A673 (cell line): Measurements from ENCODE around the gene PHF14. TPM values are rescaled to one million over a fixed set of nuclear protein-coding genes. Genes with fewer than 3 reads are reported as not detected.

ENCODE experiments used
- BruUV-seq: library from RNA; stranded (reverse); fragments of 400-500 nt; replicated peaks from 2 replicates; lab custom pipeline; 2021; lab: Mats Ljungman, UMichigan
- CTCF ChIA-PET: fragments of 300-600 bp; sonication (Branson Sonifier 250); formaldehyde crosslinking; loops from one replicate; lab custom pipeline; 2022; ENCODE audit warnings: antibody characterized with exemption; lab: Charles Lee
- POLR2A ChIA-PET: fragments of 300-600 bp; sonication (Branson Sonifier 250); formaldehyde crosslinking; loops from one replicate; lab custom pipeline; 2022; ENCODE audit warnings: antibody characterized with exemption; ENCODE audit not compliant: low non-redundant PET; lab: Charles Lee
- DNase-seq: peaks from one replicate; pipeline ENCODE4 v3.0.0-alpha.2; 2015; ENCODE audit warnings: low spot score
- H3K27ac ChIP-seq: fragments of 200-600 bp; sonication (generic); 2 replicates; pipeline ENCODE4 v1.5.1; 2016; ENCODE audit warnings: mixed run types, low read depth, mild to moderate bottlenecking, mixed read lengths, antibody characterized with exemption, low read length; ENCODE audit not compliant: poor library complexity, severe bottlenecking
- H3K27me3 ChIP-seq: fragments of 200-600 bp; sonication (generic); replicated peaks from 2 replicates; pipeline ENCODE4 v1.6.1; 2017; ENCODE audit warnings: mixed run types, low read depth, mild to moderate bottlenecking, mixed read lengths, antibody characterized with exemption, low read length; ENCODE audit not compliant: insufficient read depth, poor library complexity
- H3K36me3 ChIP-seq: fragments of 200-600 bp; sonication (generic); 2 replicates; pipeline ENCODE4 v1.6.1; 2016; ENCODE audit warnings: mixed run types, mild to moderate bottlenecking, mixed read lengths, antibody characterized with exemption, low read length; ENCODE audit not compliant: insufficient read depth, poor library complexity, severe bottlenecking
- H3K4me1 ChIP-seq: fragments of 200-600 bp; sonication (generic); 2 replicates; pipeline ENCODE4 v1.6.1; 2017; ENCODE audit warnings: mixed run types, mild to moderate bottlenecking, mixed read lengths, antibody characterized with exemption, low read length; ENCODE audit not compliant: insufficient read depth, poor library complexity, severe bottlenecking
- H3K4me3 ChIP-seq: fragments of 200-600 bp; sonication (generic); 2 replicates; pipeline ENCODE4 v1.5.1; 2016; ENCODE audit warnings: low read depth, mixed run types, mild to moderate bottlenecking, mixed read lengths, low read length; ENCODE audit not compliant: poor library complexity, severe bottlenecking
- H3K9me3 ChIP-seq: fragments of 200-600 bp; sonication (generic); 2 replicates; pipeline ENCODE4 v1.6.1; 2016; ENCODE audit warnings: mixed run types, low read depth, mild to moderate bottlenecking, mixed read lengths, antibody characterized with exemption, low read length; ENCODE audit not compliant: poor library complexity, severe bottlenecking
- CTCF ChIP-seq: fragments of 300-800, 200-600 bp; sonication (generic); conservative IDR thresholded peaks from 2 replicates; pipeline ENCODE4 v1.5.1; 2017; ENCODE audit warnings: low read depth, mild to moderate bottlenecking, antibody characterized with exemption, low read length, moderate library complexity, mixed read lengths
- EZH2 ChIP-seq: fragments of 200-600 bp; sonication (generic); IDR thresholded peaks from 2 replicates; pipeline ENCODE4 v1.6.1; 2017; ENCODE audit warnings: borderline replicate concordance, low read depth, mild to moderate bottlenecking, mixed read lengths, antibody characterized with exemption, low read length; ENCODE audit not compliant: poor library complexity, severe bottlenecking
- intact Hi-C: fragments of 100-400 bp; cut with micrococcal nuclease; formaldehyde crosslinking; loops from one replicate; pipeline ENCODE4 v1.10.0; 2022; ENCODE audit not compliant: unreplicated experiment
- total RNA-seq: library from RNA; stranded (reverse); gene quantifications from 2 replicates; pipeline ENCODE4 v1.2.3, GENCODE V29; 2021

PHF14 gene
- total RNA-seq, 1 experiment from 2014 or later: 79.5 TPM

GRCh38 chr7:11191081-11191480 is 217.4 kb downstream of the PHF14 start:
- TF ChIP-seq CTCF (no peak), EZH2 (no peak)
- peaks cover 4% of the 10 kb centered on the region for H3K4me1 ChIP-seq
- ChIA-PET CTCF (no interaction called here), POLR2A (no interaction called here)
- H3K9me3 ChIP-seq: no peaks in the 10 kb centered on the region
- DNase-seq: no peak
- no peak overlapping the region for H3K27ac ChIP-seq
- intact Hi-C loops: no loop called here
- H3K27me3 ChIP-seq: no peaks in the 10 kb centered on the region
- no peak overlapping the region for H3K4me3 ChIP-seq
- no TSS peak for BruUV-seq
- no peaks in the 10 kb centered on the region for H3K36me3 ChIP-seq

DNA sequence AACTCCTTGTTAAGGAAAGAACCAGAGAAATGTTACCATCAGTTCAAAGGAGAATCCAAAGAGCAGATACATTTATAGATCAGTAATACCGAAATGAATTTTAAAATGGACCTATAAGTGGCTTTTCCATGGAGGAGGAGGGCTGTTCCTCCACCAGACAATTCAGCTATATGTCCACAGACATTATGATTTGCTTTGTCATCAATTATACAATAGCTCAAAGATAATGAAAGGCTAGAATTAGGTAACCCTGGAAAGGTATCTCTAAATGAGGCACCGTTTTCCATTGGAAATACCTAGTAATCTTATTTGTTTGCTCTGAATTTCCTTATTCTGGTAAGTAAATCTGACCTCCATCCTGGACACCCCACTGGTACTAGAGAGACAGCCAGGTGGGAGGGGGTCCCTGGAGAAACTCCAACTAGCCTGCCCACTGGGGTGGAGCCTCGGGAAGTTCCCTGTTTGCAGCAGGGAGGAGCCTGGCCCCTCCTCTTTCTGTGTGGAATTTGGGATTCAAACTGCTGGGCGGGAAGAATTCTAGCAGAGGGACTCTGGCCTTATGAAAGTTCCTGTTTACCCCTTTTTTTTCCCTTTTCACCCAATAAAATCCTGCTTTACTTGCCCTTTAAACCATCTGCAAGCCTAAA is 218.0 kb downstream of the PHF14 start:
- intact Hi-C loops: no loop called here
- DNase-seq: no peak
- peaks cover 4% of the 10 kb centered on the region for H3K4me1 ChIP-seq
- ChIA-PET POLR2A (no interaction called here), CTCF (no interaction called here)
- no peaks in the 10 kb centered on the region for H3K27me3 ChIP-seq
- H3K27ac ChIP-seq: no peak overlapping the region
- no peaks in the 10 kb centered on the region for H3K9me3 ChIP-seq
- BruUV-seq: no TSS peak
- no peak for TF ChIP-seq CTCF
- TF ChIP-seq EZH2: no peak
- H3K36me3 ChIP-seq: no peaks in the 10 kb centered on the region
- H3K4me3 ChIP-seq: no peak overlapping the region

GRCh38 chr7:11192506-11192905 is 218.8 kb downstream of the PHF14 start:
- Histone ChIP-seq H3K36me3 (no peaks in the 10 kb centered on the region), H3K27me3 (no peaks in the 10 kb centered on the region), H3K9me3 (no peaks in the 10 kb centered on the region), H3K4me1 (peaks cover 4% of the 10 kb centered on the region), H3K27ac (no peak overlapping the region), H3K4me3 (no peak overlapping the region)
- POLR2A ChIA-PET: no interaction called here
- DNase-seq: no peak
- TF ChIP-seq CTCF: no peak
- no peak for TF ChIP-seq EZH2
- CTCF ChIA-PET: no interaction called here
- no TSS peak for BruUV-seq
- intact Hi-C loops: no loop called here
